HepG2 (cell line): ENCODE measurements around the gene CDK9. TPM values are rescaled to one million over a fixed set of nuclear protein-coding genes. Genes with fewer than 3 reads are reported as not detected.

Source experiments
- AGO1 ChIP-seq: fragments of 200-400 bp; formaldehyde crosslinking; IDR thresholded peaks from 2 replicates; pipeline ENCODE4 v1.6.1; 2017; ENCODE audit warnings: mild to moderate bottlenecking, low read depth, low read length, moderate library complexity; ENCODE audit not compliant: poor library complexity, severe bottlenecking
- ATF7-NPFF ChIP-seq: sonication (generic); formaldehyde crosslinking; IDR thresholded peaks from 2 replicates; pipeline ENCODE4 v1.8.1; 2023; ENCODE audit warnings: mild to moderate bottlenecking, low read depth, missing genetic modification reagents, moderate library complexity
- DNMT1 ChIP-seq: sonication (generic); formaldehyde crosslinking; IDR thresholded peaks from 2 replicates; pipeline ENCODE4 v1.5.1; 2020; ENCODE audit warnings: mild to moderate bottlenecking, missing genetic modification reagents
- FLYWCH1 ChIP-seq: sonication (generic); formaldehyde crosslinking; IDR thresholded peaks from 2 replicates; pipeline ENCODE4 v1.8.1; 2023; ENCODE audit warnings: mild to moderate bottlenecking, missing genetic modification reagents
- FUBP1 ChIP-seq: sonication (generic); formaldehyde crosslinking; IDR thresholded peaks from 2 replicates; pipeline ENCODE4 v1.5.1; 2020; ENCODE audit warnings: missing genetic modification reagents, mild to moderate bottlenecking, borderline replicate concordance
- HIVEP1 ChIP-seq: sonication (generic); formaldehyde crosslinking; IDR thresholded peaks from 2 replicates; pipeline ENCODE4 v1.4.0; 2020; ENCODE audit warnings: mild to moderate bottlenecking, missing genetic modification reagents
- KDM4B ChIP-seq: sonication (generic); formaldehyde crosslinking; IDR thresholded peaks from 2 replicates; pipeline ENCODE4 v1.4.0; 2020; ENCODE audit warnings: missing genetic modification reagents
- MTA1 ChIP-seq: sonication (generic); formaldehyde crosslinking; IDR thresholded peaks from 2 replicates; pipeline ENCODE4 v1.4.0; 2020; ENCODE audit warnings: missing genetic modification reagents, mild to moderate bottlenecking, borderline replicate concordance
- SIN3A ChIP-seq: IDR thresholded peaks from 2 replicates; pipeline ENCODE4 v1.6.1; 2011; ENCODE audit warnings: low read depth, mild to moderate bottlenecking, control low read depth, low read length, borderline replicate concordance
- TAF1 ChIP-seq: sonication (generic); formaldehyde crosslinking; IDR thresholded peaks from 2 replicates; pipeline ENCODE4 v1.4.0; 2020; ENCODE audit warnings: missing genetic modification reagents
- ZHX2 ChIP-seq, 2 experiments: sonication (generic) in 1 of 2; formaldehyde crosslinking in 1 of 2; IDR thresholded peaks; 2 replicates each; pipeline versions ENCODE4 v1.6.1 to v1.9.0; 2014 to 2022; ENCODE audit warnings: antibody characterized with exemption in 1 of 2, borderline replicate concordance in 1 of 2, inconsistent platforms in 1 of 2, low read depth in 1 of 2, missing genetic modification reagents in 1 of 2
- ZNF232 ChIP-seq: sonication (generic); formaldehyde crosslinking; IDR thresholded peaks from 2 replicates; pipeline ENCODE4 v1.4.0; 2020; ENCODE audit warnings: missing genetic modification reagents, borderline replicate concordance
- ZNF792 ChIP-seq: IDR thresholded peaks from 2 replicates; pipeline ENCODE4 v1.6.1; 2016
- polyA plus RNA-seq, 8 experiments: library from polyadenylated mRNA; depleted of rRNA in 3 of 8; stranded (reverse) in 7 of 8; unstranded in 1 of 8; fragments of >200 nt; fragmentation: Illumina TruSeq in 4 of 8; extraction: Trizol in 4 of 8; gene quantifications; 2 replicates each; pipeline versions ENCODE4 v1.2.1 to v1.2.3, GENCODE V29; 2011 to 2016; ENCODE audit warnings: low read depth in 4 of 8, missing spikeins in 1 of 8, mixed read lengths in 1 of 8; ENCODE audit not compliant: insufficient read depth in 1 of 8
- total RNA-seq, 5 experiments: library from RNA; depleted of rRNA; stranded (reverse); fragments of >200 nt; fragmentation: Illumina TruSeq; extraction: Trizol; gene quantifications; 2 replicates each; pipeline ENCODE4 v1.2.3, GENCODE V29; 2016; ENCODE audit warnings: low read depth in 1 of 5
- TF ChIP-seq, protein P1 (sequence below): sonication (generic); formaldehyde crosslinking; conservative IDR thresholded peaks from 2 replicates; pipeline ENCODE4 v1.4.0; 2020; ENCODE audit warnings: missing genetic modification reagents
- TF ChIP-seq, protein P2 (sequence below): sonication (generic); formaldehyde crosslinking; IDR thresholded peaks from 2 replicates; pipeline ENCODE4 v1.5.0; 2020; ENCODE audit warnings: mild to moderate bottlenecking, missing genetic modification reagents

The CDK9 gene
- total and polyA plus RNA-seq, 2 of the 13 experiments (the other 11 are each of a cell fraction or from before 2014, with no cell fraction given) = 16.8 to 21.5 TPM

DNA sequence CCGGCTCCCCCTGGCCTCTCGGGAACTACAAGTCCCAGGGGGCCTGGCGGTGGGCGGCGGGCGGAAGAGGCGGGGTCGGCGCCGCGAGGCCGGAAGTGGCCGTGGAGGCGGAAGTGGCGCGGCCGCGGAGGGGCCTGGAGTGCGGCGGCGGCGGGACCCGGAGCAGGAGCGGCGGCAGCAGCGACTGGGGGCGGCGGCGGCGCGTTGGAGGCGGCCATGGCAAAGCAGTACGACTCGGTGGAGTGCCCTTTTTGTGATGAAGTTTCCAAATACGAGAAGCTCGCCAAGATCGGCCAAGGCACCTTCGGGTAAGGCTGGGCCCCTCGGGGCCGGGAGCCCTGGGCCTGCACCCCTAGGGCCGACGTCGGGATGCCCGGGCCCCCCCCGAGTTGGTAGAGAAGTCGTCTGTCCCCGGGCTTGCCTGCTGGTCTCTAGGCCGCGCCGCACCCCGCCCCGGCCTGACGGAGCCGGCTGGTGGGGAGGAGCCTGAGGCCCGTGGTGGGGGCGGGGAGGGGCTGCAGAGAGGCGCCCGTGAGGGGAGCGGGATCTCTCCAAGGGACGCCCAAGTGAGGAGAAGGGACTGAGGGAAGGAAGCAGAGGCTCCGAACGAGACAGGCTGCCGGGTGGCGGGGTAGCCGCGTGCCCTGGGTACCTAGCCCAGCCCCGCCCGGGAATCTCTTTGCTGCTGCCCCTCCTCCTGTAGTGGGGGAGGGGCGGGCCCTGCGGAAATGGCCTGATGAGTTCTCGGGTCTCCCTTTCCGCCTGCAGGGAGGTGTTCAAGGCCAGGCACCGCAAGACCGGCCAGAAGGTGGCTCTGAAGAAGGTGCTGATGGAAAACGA is at the start of gene CDK9 (continued):
- TF ChIP-seq ZHX2 (IDR thresholded peaks at IDR 0.05; ENCODE audit: low read depth) (no peak), ZHX2 (CRISPR knock-in tag; IDR thresholded peaks at IDR 0.05; ENCODE audit: borderline replicate concordance) (peak; percentile 59; the same call in 1 of the 2 replicates), ZNF792 (CRISPR knock-in tag) (no peak), SIN3A (peak; percentile 59; the same call in 1 of the 2 replicates), ZNF232 (CRISPR knock-in tag) (0 out of 2 replicates have a peak, but pooled peaks have one; percentile 59), TAF1 (CRISPR knock-in tag) (peak; percentile 65), FLYWCH1 (CRISPR knock-in tag) (no peak), KDM4B (CRISPR knock-in tag) (no peak), HIVEP1 (peak; percentile 56; the same call in 1 of the 2 replicates), AGO1 (no peak), ATF7-NPFF (CRISPR knock-in tag) (no peak), DNMT1 (CRISPR knock-in tag) (0 out of 2 replicates have a peak, but pooled peaks have one; percentile 46), MTA1 (CRISPR knock-in tag) (peak; percentile 41; the same call in 1 of the 2 replicates), FUBP1 (CRISPR knock-in tag) (no peak)
- TF ChIP-seq, protein P1, sequence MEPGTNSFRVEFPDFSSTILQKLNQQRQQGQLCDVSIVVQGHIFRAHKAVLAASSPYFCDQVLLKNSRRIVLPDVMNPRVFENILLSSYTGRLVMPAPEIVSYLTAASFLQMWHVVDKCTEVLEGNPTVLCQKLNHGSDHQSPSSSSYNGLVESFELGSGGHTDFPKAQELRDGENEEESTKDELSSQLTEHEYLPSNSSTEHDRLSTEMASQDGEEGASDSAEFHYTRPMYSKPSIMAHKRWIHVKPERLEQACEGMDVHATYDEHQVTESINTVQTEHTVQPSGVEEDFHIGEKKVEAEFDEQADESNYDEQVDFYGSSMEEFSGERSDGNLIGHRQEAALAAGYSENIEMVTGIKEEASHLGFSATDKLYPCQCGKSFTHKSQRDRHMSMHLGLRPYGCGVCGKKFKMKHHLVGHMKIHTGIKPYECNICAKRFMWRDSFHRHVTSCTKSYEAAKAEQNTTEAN (CRISPR knock-in tag) = peak; percentile 52; the same call in 1 of the 2 replicates
- TF ChIP-seq, protein P2, sequence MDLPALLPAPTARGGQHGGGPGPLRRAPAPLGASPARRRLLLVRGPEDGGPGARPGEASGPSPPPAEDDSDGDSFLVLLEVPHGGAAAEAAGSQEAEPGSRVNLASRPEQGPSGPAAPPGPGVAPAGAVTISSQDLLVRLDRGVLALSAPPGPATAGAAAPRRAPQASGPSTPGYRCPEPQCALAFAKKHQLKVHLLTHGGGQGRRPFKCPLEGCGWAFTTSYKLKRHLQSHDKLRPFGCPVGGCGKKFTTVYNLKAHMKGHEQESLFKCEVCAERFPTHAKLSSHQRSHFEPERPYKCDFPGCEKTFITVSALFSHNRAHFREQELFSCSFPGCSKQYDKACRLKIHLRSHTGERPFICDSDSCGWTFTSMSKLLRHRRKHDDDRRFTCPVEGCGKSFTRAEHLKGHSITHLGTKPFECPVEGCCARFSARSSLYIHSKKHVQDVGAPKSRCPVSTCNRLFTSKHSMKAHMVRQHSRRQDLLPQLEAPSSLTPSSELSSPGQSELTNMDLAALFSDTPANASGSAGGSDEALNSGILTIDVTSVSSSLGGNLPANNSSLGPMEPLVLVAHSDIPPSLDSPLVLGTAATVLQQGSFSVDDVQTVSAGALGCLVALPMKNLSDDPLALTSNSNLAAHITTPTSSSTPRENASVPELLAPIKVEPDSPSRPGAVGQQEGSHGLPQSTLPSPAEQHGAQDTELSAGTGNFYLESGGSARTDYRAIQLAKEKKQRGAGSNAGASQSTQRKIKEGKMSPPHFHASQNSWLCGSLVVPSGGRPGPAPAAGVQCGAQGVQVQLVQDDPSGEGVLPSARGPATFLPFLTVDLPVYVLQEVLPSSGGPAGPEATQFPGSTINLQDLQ (CRISPR knock-in tag) = no peak
